NCI-H2081 (cell line): ENCODE measurements around the gene TNFAIP3.
"Not testable (repeated sequence)": the region's sequence is repeated elsewhere in the genome, so short reads cannot be mapped to it uniquely, and the experiment has no call there.

Experiments
- DNase-seq, 2 experiments: peaks; one replicate each; lab custom pipeline; 2025; lab: John Stamatoyannopoulos, UW

Gene TNFAIP3

DNA sequence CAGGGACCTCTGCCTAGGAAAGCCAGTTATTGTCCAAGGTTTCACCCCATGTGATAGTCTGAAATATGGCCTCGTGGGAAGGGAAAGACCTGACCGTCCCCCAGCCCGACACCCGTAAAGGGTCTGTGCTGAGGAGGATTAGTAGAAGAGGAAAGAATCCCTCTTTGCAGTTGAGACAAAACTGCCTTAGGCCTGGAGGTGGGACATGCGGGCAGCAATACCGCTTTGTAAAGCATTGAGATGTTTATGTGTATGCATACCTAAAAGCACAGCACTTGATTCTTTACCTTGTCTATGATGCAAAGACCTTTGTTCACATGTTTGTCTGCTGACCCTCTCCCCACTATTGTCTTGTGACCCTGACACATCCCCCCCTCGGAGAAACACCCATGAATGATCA is 22.3 kb upstream of the TNFAIP3 start:
- not testable (repeated sequence) for DNase-seq

DNA sequence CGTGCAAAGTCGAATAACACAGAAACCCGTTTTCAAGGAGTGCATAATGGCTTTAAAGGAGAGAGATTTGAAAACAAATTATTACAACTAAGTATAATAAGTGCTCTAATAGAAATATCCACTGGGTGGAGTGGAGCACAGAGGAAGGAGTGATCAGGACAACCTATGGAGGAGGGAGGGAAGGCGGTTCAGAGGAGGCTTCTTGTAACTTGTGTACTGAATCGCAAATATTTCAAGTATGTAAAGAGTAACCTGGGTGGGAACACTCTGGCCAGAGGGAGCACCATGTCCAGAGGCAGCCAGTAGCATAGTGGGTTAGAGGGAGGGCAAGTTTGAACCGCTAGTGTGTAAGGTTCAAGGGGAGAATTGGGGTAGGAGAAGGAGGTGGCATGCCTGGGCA is 21.6 kb upstream of the TNFAIP3 start:
- DNase-seq: no peak

DNA sequence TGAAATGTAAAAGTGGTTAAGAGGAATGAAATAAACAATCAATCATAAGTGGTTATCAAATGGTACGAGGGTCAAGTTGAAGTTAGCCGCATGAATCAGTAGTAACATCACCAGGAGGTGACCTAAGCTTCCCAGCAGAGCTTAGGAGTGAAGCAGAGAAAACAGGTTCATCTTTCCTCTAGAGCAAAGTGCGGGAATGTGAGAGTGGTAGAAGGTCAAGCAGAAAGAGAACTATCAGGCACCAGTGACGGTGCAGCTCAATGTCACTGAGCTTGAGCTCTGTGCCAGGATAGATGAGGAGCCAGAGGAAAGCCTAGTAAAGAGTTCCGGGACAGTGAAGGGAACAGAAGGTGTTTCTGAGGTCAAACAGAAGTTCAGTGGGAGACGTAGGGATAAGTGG is 20.8 kb upstream of the TNFAIP3 start:
- DNase-seq: no peak

DNA sequence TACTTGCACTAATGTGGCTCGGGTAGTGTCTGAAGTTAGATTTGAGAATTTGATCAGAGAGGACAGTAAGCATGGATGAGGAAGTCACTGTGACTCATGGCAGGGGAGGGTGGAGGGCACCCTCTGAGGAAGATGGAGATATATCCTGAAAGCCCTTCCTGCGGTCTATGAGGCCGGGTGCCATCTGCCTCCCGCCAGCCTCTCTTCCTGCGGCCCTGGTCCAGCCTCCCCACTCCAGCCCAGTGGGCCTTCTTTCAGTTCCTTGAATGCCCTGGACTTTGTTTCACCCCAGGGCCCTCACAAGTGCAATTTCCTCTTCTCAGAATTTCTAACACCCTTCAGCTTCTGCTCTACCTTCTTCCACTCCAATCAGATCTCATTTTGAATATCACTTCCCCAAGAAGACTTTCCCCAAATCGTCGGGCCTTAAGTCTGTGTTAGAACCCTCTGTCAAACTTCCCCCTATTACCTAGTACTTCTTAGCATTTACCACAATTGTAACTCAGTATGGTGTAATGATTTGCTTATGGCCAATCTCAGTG is 20.2 kb upstream of the TNFAIP3 start:
- DNase-seq: no peak

DNA sequence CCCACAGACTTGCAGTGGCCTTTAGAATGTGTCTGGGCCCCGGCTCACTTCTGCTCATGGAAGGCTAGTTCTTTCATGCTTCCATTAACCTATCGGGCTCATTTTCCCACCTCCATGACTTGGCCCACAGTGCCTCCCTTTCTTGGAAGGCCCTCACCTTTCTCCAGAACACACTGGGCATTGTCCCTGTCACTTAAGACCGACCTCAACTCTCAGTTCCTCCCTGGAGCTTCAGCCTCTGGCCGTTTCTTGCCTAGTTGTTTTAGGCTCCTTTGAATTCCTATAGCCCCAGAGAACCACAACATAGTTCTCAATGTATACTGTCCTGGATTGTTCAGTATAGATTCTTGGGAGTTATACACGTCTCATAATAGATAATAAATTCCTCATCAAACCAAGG is 19.3 kb upstream of the TNFAIP3 start:
- DNase-seq: no peak

DNA sequence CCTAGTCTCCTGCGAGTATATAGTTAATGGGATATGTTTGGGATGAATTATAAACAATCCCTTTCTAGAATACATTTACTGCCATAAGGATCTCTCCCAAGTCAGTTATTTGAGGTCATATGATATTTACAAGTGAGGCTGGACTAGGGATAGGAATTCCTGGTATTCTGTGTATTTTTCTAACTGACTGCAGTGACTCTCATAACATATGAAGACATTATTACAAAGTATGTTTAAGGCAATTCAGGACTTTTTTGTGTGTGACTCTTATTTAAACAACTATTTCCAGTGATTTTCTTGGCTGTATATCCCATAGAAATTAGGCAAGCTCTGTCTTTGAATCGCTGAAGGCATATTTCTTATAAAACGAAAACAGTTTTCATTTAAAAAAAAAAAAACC is 18.4 kb upstream of the TNFAIP3 start:
- DNase-seq: no peak

DNA sequence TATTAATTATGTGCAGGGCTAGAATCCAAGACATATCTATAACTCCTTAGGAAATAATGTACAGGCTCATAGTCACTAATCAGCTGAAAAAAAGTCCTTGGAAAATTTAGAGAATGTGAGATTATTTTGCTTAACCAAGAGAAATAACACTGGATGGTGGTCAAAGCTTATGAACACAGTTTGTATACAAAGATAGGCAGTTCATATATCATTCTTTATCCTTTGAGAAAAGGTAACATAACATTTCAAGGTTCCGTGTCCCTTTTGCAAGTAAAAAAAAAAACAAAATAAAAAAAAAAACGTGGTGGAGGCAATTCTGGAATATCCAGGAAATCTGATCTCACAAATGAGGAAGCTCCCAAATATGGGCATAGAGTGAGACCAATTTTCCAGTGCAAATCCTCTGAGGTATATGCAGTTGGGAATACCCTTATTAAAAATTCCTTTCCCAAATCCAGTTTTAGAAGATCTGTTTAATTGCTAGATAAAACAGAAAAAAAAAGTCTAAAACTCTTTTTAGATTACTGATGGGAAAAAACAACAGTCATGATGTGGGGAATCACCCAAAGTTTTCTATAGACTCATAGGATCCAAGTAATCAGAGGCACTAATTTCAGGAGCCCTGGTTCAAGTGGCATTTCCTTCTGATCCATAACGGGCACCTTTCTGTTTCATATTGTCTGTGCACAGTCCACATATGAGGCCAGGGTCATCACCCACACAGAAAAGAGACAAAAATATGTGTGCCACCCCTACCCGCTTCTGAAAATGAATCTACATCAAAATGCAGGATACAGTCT is 17.7 kb upstream of the TNFAIP3 start:
- DNase-seq: no peak

DNA sequence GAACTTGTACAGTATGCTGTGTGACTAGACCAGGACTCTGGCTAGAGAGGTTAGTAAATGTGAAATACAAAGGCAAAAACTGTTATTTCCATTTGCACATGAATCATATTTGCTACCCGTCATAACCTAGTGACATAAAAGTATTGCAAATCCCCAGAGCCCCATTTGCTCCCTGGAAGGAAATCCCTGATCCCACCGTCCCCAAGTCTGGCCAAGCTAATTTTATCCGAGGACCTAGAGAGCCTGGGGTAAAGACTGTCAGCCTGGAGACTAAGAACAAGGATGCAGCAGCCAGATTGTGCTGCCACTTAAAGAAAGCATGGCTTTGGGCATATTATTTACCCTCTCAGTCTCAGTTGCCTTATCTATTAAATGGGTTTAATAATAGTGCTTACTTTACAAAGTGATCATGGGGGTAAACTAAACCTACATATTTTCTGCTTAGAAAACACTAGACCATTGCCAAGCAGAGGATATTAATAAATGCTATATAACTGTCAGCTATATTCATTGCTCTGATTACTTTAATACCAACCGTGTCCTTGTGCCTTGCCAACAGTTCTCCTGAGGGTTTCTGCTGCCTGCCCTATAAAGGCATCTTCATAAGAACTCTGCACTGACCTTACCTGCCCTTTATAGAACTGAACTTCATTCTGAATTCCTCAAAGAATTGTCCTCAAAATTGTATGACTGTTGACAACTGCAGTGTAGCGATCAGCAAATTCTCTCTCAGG is 16.9 kb upstream of the TNFAIP3 start:
- no peak for DNase-seq

DNA sequence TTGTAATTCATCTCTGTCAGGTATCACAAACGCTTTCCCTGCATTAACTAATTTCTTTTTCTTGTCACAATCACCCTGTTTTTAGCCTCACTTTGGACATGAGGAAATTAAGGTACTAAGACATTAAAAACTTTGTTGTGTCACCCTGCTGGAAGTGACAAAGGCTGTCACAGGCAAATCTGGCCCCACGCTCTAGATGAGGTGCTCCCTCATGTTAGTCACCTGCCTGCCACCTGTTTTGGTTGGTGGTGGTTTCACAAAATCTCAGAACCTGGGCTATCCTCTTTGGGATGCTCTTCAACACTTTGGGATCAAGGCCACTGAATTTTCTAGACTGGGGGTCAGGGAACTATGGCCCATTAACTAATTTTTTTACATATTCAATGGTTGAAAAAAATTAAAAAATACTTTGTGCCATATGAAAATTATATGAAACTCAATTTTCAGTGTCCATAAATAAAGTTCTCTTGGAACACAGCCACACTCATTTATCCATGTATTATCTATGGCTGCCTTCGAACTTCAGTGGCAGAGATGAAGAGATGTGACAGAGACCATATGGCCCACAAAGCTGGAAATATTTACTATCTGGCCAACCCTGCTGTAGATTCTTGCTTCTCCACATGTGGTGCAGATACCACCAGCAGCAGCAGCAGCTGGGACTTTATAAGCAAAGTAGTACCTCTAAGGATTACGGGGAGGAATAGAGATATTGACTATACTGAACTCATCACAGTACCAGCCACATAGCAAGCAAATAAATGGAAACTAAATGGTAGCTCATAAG is 16.1 kb upstream of the TNFAIP3 start:
- DNase-seq: no peak

DNA sequence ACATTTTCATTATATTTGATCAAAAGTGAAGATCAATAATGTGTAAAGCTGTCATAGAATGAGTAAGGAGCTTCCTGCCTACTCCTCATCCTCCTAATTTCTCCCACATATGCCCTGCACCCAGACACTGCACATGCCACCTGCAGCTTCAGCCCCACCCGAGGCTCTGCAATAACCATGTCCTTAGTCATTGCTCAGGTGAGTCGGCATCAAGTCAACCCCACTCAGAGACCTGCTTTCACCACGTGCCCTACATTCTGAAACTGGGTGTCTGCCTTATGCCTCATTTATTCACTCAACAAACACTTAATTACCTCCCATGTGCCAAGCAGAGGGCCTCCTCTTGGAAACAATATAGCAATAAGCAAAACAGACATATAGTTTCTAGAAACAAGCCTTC is 15.4 kb upstream of the TNFAIP3 start:
- no peak for DNase-seq

DNA sequence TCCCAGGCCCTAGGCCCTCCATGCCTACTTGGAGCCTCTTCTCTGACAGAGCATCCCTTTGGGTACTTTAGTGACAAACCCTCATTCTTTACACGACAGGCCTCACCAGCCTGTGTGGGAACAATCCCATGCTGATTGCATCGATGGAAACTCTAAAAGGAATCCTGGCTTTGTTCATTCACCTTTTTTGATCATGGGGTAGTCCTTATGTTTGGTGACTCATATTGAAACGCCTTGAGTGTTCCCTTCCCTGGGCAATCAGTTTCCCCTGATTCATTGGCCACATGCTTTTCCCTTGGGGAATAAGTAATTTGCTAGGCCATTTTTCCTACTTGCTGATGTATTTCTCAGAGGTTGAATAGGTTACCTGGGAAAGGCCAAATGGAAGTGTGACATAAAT is 14.7 kb upstream of the TNFAIP3 start:
- no peak for DNase-seq

DNA sequence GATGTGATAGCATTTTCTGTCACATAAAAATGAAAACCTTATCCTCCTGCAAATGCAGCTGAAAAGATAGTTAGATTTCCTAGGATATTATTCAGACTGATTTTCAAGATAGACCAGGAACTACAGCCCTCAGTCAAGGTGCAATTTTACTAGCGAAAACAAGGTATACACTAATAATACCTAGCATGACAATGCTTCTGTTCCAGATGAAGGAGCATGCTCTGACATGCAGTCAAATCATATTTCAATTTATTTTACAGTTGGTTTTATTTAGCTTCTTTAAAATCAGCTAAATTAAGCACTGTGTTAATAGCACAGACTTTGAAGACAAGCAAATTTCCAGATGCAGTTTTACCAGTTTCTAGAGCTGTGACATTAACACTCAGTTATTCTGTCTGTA is 14.2 kb upstream of the TNFAIP3 start:
- no peak for DNase-seq

DNA sequence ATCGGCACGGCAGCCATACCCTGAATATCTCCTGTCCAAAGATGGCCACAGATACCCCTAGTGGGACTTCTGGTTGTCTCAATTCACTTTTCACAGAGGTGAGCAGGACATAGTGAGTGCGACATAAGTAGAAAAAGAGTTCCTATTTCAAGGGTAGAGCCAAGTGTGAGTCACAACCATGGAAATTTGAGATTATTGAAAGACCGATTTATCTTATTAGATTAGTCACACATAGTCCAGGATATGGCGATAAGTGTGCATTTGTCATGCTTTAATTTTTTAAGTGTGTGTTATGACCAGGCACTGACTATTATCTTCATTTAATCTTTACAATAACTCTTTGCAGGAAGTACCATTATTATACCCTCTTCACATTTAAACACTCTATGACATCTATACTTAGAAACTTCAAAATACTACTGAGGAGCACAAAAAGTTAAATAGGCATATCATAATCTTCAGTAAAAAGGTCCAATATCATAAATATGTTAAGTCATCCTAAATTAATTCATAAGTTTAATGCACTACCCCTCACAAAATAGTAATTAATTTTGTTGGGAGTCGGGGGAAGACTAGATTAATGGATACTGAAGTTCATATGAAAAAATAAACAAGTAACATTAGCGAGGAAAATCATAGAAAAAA is 13.4 kb upstream of the TNFAIP3 start:
- DNase-seq: no peak

DNA sequence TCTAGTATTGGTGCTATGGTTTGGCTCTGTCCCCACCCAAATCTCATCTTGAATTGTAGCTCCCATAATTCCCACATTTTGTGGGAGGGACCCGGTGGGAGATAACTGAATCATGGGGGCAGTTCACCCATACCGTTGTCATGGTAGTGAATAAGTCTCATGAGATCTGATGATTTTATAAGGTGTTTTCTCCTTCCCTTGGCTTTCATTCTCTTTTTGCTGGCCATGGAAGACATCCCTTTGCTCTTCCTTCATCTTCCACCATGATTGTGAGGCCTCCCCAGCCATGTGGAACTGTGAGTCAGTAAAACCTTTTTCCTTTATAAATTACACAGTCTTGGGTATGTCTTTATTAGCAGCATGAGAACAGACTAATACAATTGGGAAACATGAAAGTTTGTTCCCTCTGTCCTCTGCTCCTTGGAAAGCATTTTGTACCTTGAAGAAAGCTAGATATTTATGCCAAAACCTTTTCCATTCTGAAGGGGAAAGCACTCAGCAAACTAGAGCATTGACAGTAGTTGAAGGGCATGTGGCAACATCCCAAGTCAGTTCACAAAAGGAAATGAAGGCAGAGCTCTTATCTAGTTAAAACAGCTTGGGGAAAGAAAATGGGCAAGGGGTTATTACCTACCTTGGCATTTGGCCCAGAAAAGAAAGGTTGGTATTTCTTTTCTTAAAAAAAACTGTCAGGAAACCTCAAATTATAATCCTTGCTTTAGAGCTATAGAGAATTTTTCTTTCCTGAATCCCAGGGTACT is 10.7 kb upstream of the TNFAIP3 start:
- DNase-seq: no peak

DNA sequence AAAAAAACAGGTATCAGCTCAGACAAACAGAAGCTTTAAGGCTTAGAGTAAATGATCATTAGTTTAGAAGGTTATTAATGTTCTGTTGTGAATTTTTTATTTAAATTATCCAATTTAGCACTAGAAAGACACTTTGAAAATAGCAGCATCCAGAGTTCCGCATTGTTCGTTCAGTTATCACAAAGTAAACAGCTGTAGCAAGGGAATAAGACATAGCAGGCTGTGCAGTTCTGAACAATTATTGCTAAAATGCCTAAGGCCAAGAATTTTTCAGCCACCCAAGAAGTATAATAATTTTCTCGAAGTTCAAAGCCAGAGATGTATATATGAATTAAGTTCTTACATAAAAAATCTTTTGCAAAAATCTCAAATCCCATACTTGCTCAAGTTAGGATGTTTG is 8.0 kb upstream of the TNFAIP3 start:
- DNase-seq: no peak

DNA sequence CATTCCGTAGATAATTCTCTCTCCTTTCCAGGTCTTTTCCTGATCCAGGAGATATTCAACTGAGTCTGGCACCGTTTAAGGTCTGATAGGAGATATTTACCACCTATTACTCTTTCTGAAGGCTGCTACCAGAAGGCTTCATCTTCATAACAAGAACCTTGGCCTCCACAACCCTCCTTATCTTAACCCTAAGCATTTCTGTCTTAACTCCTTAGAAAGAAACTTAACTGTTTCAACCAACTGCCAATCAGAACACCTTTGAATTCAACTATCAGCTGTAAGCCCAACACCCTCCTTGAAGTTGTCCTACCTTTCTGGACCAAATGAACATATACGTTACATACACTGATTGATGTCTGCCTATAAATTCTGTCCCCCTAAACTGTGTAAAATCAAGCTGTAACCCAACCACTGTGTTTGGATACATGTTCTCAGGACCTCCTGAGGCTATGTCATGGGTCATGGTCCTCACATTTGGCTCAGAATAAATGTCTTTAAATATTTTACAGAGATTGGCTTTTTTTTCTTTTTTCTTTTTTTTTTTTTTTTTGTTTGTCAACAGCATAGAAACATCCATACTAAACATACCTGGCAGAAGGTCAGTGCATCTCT is 6.6 kb upstream of the TNFAIP3 start:
- no peak for DNase-seq

DNA sequence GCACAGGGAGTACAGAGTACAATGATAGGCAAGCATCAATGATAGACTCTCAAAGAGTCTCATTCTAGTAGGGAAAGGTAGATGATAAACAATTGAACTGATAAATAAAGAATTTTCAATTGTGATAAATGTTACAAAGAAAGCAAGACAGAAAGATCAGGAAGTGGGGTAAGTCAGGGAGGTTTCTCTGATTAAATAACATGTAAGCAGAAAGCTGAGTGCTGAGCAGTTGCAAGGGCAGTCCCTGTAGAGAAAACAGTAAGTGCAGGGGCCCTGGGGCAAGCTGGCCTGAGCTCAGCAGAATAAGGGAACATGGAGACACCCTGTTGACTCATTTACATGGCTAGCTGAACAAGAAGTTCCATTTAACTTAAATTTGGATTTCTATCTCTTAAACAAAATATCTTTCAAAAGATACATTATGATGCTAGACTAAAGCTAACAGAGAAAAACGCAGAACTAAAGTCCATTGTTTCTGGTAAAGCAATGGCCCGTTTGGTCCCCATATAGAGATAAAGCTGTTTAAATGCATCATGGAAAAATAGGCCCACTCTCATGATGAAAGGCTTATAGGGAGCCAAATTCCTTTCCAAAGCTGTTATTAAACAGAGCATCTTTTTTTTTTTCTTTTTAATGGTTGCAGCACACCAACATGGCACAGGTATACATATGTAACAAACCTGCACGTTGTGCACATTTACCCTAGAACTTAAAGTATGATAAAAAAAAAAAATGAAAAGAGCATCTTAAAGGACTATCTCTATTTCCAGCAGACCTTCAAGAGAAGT is 5.3 kb upstream of the TNFAIP3 start:
- no peak for DNase-seq

DNA sequence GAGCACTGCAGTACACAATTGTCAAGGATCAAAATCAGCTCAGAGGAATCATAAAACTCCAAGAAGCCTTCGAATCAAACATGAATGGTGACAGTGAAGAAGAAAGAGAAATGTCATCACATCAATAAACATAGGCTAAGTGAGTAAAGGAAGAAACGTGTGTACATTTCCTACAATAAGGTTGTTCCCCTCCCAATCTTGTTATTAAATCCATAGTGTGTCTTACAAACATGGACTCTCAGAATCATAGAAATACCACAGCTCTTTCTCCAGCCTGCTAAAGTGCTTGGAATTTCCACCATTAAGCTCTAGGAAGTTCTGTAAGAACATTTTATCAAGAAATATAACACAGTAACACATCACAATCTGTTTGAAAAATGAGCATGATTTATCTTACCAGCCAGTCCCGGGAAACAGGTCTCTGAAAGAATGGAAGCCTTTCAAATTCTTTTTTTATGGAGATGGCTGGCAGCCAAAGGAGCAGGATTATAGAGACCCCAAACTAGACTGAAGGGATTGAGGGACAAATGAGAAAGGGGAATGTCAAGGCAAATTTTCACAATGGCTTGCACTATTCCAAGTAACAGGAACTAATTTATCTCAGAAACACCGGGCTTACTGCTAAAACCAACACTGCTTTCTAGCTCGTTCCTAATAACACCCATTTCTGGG is 4.5 kb upstream of the TNFAIP3 start:
- no peak for DNase-seq

DNA sequence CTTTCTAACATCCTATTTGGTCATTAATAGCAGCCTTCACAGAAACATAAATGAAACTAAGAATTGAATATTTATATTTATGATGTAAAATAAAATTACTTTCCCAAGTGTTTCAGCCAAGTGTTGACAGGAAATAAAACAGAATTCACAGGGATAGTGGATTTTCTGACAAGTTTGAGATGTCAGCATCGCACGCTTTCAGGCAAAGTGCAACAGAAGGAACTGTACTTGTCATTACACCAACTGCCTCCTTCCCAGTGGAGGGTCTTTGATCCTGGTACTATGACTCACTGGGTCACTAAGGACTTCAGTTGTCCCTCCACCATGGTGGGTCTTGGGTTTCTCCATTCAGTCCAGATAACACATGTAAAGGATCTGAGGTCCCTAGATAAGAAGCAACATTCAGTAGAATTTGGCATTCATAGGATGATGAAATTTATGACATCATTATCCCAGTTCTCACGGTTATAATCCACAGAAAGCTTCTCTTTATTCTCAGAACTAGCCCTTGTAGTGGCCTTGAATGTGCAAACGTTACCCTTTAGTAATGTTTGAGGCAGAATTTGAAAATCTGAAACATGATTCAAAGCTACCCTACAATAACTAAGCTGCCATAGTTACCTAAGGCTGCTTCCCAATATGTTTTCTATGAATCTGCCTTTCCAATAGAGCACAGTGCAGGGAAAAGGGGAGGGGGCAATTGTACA is 3.8 kb upstream of the TNFAIP3 start:
- no peak for DNase-seq
